GM18870 (cell line): ENCODE data around the gene MARCHF7.

Source experiments
- ATAC-seq: cut with Tn5 transposase; IDR thresholded peaks from one replicate; pipeline ENCODE4 v1.9.1; 2021; ENCODE audit warnings: moderate library complexity; ENCODE audit not compliant: unreplicated experiment

The MARCHF7 gene

GRCh38 chr2:159759577-159759976 is 47.3 kb downstream of the MARCHF7 start:
- no peak for ATAC-seq

- ATAC-seq = no peak
These were observed 48.0 kb downstream of the MARCHF7 start for GRCh38 chr2:159760326-159760725.

GRCh38 chr2:159762075-159762474 is 49.8 kb downstream of the MARCHF7 start:
- ATAC-seq = no peak
